Gastrocnemius medialis (tissue), 4 donors: ENCODE measurements around the gene MTRFR. TPM values are rescaled to one million over a fixed set of nuclear protein-coding genes. Genes with fewer than 3 reads are reported as not detected.

Experiments
- ATAC-seq, 2 donors: fragments of 150-250 bp; one replicate each; pipeline ENCODE4 v1.9.1; 2016
- DNase-seq, 2 donors: peaks; one replicate each; pipeline ENCODE4 v3.0.0-alpha.2; 2019
- H3K27ac ChIP-seq, 4 donors: fragments of 200-600 bp; sonication (generic); 1 replicate in 1 of 4; 2 replicates in 3 of 4; pipeline ENCODE4 v1.5.1; 2016 to 2018; ENCODE audit warnings: mild to moderate bottlenecking in 2 of 4, moderate library complexity in 1 of 4
- H3K27me3 ChIP-seq, 3 donors: fragments of 200-600 bp; sonication (generic) in 2 of 3; 1 replicate in 1 of 3; 2 replicates in 2 of 3; pipeline versions ENCODE4 v1.5.1 to v1.6.0; 2016 to 2019; ENCODE audit warnings: mild to moderate bottlenecking in 1 of 3, moderate library complexity in 1 of 3
- H3K36me3 ChIP-seq, 2 donors: fragments of 200-600 bp; sonication (generic) in 1 of 2; one replicate each; pipeline ENCODE4 v1.5.1; 2017 to 2018
- H3K4me1 ChIP-seq, 2 donors: fragments of 200-600 bp; sonication (generic) in 1 of 2; one replicate each; pipeline ENCODE4 v1.5.1; 2016 to 2017; ENCODE audit warnings: mild to moderate bottlenecking in 2 of 2
- H3K4me3 ChIP-seq, 4 donors: fragments of 200-600 bp; sonication (generic) in 3 of 4; 1 replicate in 1 of 4; 2 replicates in 3 of 4; pipeline ENCODE4 v1.5.1; 2016 to 2019; ENCODE audit warnings: mild to moderate bottlenecking in 2 of 4
- H3K9me3 ChIP-seq, 3 donors: fragments of 200-600 bp; sonication (generic) in 2 of 3; 1 replicate in 1 of 3; 2 replicates in 2 of 3; pipeline ENCODE4 v1.5.1; 2016 to 2019
- CTCF ChIP-seq, 5 experiments: fragments of 450-650 bp in 3 of 5; fragments of 200-600 bp in 2 of 5; sonication (generic) in 2 of 5; IDR thresholded peaks in 4 of 5; conservative IDR thresholded peaks in 1 of 5; 1 replicate in 4 of 5; 2 replicates in 1 of 5; pipeline ENCODE4 v1.5.1; 2016 to 2019; ENCODE audit warnings: antibody characterized with exemption in 5 of 5, mild to moderate bottlenecking in 3 of 5, moderate library complexity in 3 of 5
- POLR2A ChIP-seq, 2 donors: fragments of 450-650 bp; IDR thresholded peaks; one replicate each; pipeline ENCODE4 v1.6.1; 2017; ENCODE audit warnings: antibody characterized with exemption in 2 of 2, mild to moderate bottlenecking in 2 of 2, moderate library complexity in 2 of 2
- in situ Hi-C, 4 donors: fragments of 200-750 bp; cut with MboI; loops; one replicate each; pipeline versions ENCODE4 v1.15.0 to v1.8.0; 2017; ENCODE audit warnings: low sequenced_read_pairs in 4 of 4
- intact Hi-C: fragments of 100-400 bp; cut with DNase I; formaldehyde crosslinking; loops from one replicate; pipeline ENCODE4 v1.15.1; 2023; ENCODE audit warnings: low total_unique reads
- total RNA-seq, 4 donors: library from RNA; depleted of rRNA; stranded (reverse); fragments of >200 nt; gene quantifications; one replicate each; pipeline versions ENCODE4 v1.1.0 to v1.2.3, GENCODE V29; 2016

The MTRFR gene
- total RNA-seq, 4 donors from 2014 or later, result 4.7 to 14.1 (median 5.6) TPM

- peaks cover 0 to 5% of the 10 kb centered on the region in 2 donors for H3K36me3 ChIP-seq
- ATAC-seq (no peak), DNase-seq (peak in 1 of 2 donors; percentile 33)
- no peaks in the 10 kb centered on the region for H3K9me3 ChIP-seq
- H3K4me3 ChIP-seq, result peak overlapping the region; percentile 60 to 71 (median 68)
- intact Hi-C loops (no loop called here), in situ Hi-C loops (no loop called here)
- TF ChIP-seq CTCF (IDR thresholded peaks at IDR 0.05 in 4 of 5, conservative IDR thresholded peaks at IDR 0.05 in 1 of 5) (no peak), POLR2A (IDR thresholded peaks at IDR 0.05) (no peak)
- H3K27me3 ChIP-seq, result no peaks in the 10 kb centered on the region
- H3K4me1 ChIP-seq, result peaks cover 30 to 36% of the 10 kb centered on the region in 2 donors
- H3K27ac ChIP-seq, result peak overlapping the region; percentile 52 to 69 (median 62)
These were observed 36.2 kb downstream of the MTRFR start for GRCh38 chr12:123269395-123269892.

GRCh38 chr12:123269896-123270213 is 36.6 kb downstream of the MTRFR start:
- Histone ChIP-seq H3K4me3 (peak overlapping the region; percentile 60 to 71 (median 68)), H3K9me3 (no peaks in the 10 kb centered on the region), H3K27ac (peak overlapping the region; percentile 52 to 69 (median 62)), H3K4me1 (peaks cover 30 to 36% of the 10 kb centered on the region in 2 donors), H3K27me3 (no peaks in the 10 kb centered on the region), H3K36me3 (peaks cover 0 to 2% of the 10 kb centered on the region in 2 donors)
- intact Hi-C loops, result loop anchor here (2.0 kb wide), 1 partner anchor 37 kb away; the partner anchor contains the start of genes MPHOSPH9 and MTRFR
- DNase-seq (no peak), ATAC-seq (no peak)
- in situ Hi-C loops, result no loop called here
- TF ChIP-seq POLR2A (IDR thresholded peaks at IDR 0.05) (no peak), CTCF (IDR thresholded peaks at IDR 0.05 in 4 of 5, conservative IDR thresholded peaks at IDR 0.05 in 1 of 5) (no peak)

GRCh38 chr12:123270214-123271000 is 37.2 kb downstream of the MTRFR start:
- TF ChIP-seq POLR2A (IDR thresholded peaks at IDR 0.05), result no peak
- no peak for TF ChIP-seq CTCF (IDR thresholded peaks at IDR 0.05 in 4 of 5, conservative IDR thresholded peaks at IDR 0.05 in 1 of 5)
- peaks cover 30 to 36% of the 10 kb centered on the region in 2 donors for H3K4me1 ChIP-seq
- peak overlapping the region; percentile 52 to 69 (median 62) for H3K27ac ChIP-seq
- H3K36me3 ChIP-seq, result no peaks in the 10 kb centered on the region
- H3K4me3 ChIP-seq, result peak overlapping the region; percentile 60 to 71 (median 68)
- no peaks in the 10 kb centered on the region for H3K27me3 ChIP-seq
- H3K9me3 ChIP-seq, result no peaks in the 10 kb centered on the region
- DNase-seq (no peak), ATAC-seq (no peak)
- intact Hi-C loops, result loop anchor here (2.0 kb wide), 1 partner anchor 38 kb away; the partner anchor contains the start of genes MPHOSPH9 and MTRFR
- in situ Hi-C loops, result no loop called here

GRCh38 chr12:123271001-123271668 is 37.9 kb downstream of the MTRFR start:
- Histone ChIP-seq H3K27ac (peak overlapping the region; percentile 44 to 78 (median 52)), H3K9me3 (no peaks in the 10 kb centered on the region), H3K36me3 (no peaks in the 10 kb centered on the region), H3K4me3 (peak overlapping the region; percentile 60 to 71 (median 68)), H3K4me1 (peaks cover 30 to 36% of the 10 kb centered on the region in 2 donors), H3K27me3 (no peaks in the 10 kb centered on the region)
- ATAC-seq, result peak; percentile 77 to 85
- TF ChIP-seq POLR2A (IDR thresholded peaks at IDR 0.05) (no peak), CTCF (IDR thresholded peaks at IDR 0.05 in 4 of 5, conservative IDR thresholded peaks at IDR 0.05 in 1 of 5) (peak in 4 of 5 experiments; percentile 69 to 80 (median 78))
- intact Hi-C loops (loop anchor here (2.0 kb wide), 1 partner anchor 38 kb away; the partner anchor contains the start of genes MPHOSPH9 and MTRFR), in situ Hi-C loops (no loop called here)
- DNase-seq, result peak; percentile 56 to 65
